ENCODE results near the gene PTCD2. TPM values are rescaled to one million over a fixed set of nuclear protein-coding genes. Genes with fewer than 3 reads are reported as not detected.

The PTCD2 gene
- total RNA-seq, 1 experiment from 2014 or later: 12.6 TPM

- DNase-seq (ENCODE audit: low read depth): no peak
Observed at GRCh38 chr5:72346398-72346797, 26.2 kb downstream of the PTCD2 start.

DNA sequence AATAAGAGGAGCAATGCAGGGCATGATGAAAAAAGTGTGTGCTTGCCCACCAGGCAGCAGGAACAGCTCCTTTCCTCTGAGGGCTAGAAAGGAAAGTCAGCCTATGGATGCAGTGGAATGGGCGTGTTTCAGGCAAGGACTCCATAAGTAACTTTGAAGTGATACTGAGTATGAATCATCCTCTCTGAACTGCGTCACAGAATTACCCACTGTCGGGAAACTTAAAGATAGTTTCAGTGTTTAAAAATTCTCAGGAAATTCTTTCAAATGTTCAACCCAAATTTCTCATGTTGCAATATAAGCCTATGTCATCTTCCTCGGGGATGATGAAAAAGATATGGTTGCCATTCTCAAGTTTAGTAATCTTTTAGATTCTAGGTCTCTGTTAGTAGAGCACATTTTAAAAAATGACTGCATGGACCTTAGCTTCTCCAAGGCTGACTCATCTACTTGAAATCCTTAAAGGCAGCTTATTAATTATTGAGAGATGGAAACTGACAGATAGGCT is 27.7 kb downstream of the PTCD2 start:
- DNase-seq (ENCODE audit: low read depth): peak; percentile 37

GRCh38 chr5:72351376-72351775 is 31.2 kb downstream of the PTCD2 start:
- DNase-seq (ENCODE audit: low read depth): no peak

- DNase-seq (ENCODE audit: low read depth): no peak
Observed at GRCh38 chr5:72352616-72353015, 32.4 kb downstream of the PTCD2 start.

- DNase-seq (ENCODE audit: low read depth): peak; percentile 21
Observed at GRCh38 chr5:72353046-72353445, 32.9 kb downstream of the PTCD2 start.

GRCh38 chr5:72355706-72356299 is 35.6 kb downstream of the PTCD2 start:
- DNase-seq (ENCODE audit: low read depth): peak; percentile 66

- DNase-seq (ENCODE audit: low read depth): no peak
Observed at GRCh38 chr5:72356361-72356760, 36.2 kb downstream of the PTCD2 start.

DNA sequence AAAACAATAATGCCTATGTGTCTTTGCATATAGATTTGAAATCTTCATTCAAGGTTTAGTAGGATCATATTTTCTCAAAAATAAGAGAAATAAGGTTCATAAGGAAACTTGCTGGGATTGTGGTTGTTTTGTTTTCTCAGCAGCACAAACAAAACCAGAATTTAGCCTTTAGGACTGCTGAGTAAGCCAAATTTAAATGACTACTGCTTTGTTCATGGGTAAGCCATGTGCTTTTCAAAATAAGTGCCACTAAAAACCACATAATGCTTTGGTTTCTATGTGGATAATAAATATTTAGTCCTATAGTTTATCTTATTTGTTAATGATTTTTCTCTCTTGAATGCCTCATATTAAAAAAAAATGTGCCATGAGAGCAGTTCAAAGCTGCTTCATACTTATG is 38.8 kb downstream of the PTCD2 start:
- no peak for DNase-seq (ENCODE audit: low read depth)

- no peak for DNase-seq (ENCODE audit: low read depth)
Observed at GRCh38 chr5:72359886-72360285, 39.7 kb downstream of the PTCD2 start.

DNA sequence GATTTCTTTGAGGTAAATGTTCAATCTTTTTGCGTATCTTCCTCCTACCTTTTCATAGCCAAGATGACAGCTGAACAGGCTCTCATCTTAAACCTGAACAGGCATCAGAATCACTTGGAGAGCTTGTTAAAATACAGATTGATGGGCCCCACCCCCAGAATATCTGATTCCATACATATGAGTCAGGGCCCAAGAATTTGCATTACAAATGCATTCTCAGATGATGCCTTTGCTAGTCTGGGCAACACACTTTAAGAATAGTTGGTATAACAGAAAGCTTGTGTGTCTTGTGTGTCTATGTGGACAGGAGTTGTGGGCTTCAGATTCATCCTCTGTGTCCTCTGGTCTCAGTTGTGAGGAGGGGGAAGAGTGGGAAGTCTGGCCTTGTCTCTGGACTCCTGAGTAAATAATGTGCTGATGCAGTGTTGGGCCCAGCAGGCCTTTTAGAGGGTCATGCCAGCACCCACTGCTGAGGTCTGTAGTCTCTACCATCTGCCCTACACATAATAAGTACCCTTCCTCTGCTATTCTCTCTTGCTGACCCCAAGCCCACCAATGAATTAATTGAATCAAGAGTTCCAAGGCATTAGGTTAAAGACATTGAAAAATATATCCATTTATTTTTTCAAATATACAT is 43.1 kb downstream of the PTCD2 start:
- peak; percentile 86 for DNase-seq (ENCODE audit: low read depth)

DNA sequence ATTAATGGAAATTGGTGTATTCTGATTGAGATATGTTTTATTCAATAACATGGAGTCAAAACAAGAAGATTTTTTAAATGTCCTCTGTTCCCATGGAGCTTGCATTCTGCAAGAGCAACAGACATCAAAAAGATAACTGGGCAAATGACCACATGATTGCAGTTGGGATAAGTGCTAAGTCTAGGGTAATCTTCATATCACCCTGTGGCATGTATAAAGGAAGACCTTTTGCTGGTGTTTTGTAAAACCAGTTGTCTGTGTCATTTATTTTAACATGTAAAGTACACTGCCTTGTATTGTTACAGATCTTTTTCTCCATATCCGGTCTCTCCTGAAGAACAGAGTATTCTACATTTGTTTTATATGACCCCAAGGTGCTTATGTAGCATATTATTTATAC is 44.0 kb downstream of the PTCD2 start:
- DNase-seq (ENCODE audit: low read depth): no peak

DNA sequence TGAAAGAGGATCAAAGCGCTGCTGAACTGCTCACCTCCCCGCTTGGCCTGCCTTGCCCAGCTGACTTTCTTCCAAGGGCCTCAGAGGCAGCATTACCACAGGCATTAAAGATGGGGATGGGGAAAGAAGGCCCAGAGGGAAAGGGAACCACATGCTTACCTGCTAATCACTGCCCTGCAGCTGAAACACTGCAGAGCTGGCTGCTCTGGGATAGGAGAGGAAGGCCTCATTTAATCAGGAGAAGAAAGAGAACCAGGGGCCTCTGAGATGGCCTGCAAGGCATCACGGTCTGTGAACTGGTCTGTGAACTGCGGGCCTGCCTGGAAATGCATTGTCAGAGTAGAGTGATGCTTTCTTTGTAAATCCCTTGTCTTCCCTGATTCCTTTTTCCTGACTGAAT is 44.8 kb downstream of the PTCD2 start:
- DNase-seq (ENCODE audit: low read depth): no peak

DNA sequence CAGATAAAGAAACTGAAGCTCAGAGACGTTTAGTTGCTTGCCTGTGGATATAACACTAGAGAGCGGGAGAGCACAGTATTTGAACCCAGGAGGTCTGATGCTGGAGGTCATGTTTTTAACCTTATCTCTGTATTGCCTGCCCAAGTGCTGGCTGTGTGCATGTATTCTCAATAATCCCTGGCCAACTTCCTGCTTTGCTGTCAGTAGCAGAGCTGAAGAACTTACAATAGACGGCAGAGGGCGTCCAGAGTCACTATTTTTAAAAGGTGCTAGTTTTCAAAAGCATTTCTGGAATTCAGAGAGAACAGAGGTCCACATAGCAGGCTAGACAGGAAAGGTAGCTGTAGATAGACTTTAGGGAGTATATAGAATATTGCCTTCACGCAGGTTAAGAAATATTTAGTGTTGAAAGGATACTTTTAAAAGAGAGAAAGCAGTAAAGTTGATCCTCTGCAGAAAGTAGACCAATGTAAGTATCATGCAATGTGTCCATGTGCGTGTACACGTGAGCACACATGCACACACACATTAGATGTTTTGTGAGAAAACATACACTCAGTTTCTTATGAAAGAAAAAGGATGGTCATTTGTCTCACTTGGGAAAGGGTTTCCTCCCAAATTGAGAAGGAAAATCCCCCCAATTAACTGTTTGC is 46.3 kb downstream of the PTCD2 start:
- DNase-seq (ENCODE audit: low read depth): peak; percentile 83

- peak; percentile 26 for DNase-seq (ENCODE audit: low read depth)
Observed at GRCh38 chr5:72368271-72368670, 48.1 kb downstream of the PTCD2 start.

- DNase-seq (ENCODE audit: low read depth): peak; percentile 73
Observed at GRCh38 chr5:72369301-72369700, 49.1 kb downstream of the PTCD2 start.

DNA sequence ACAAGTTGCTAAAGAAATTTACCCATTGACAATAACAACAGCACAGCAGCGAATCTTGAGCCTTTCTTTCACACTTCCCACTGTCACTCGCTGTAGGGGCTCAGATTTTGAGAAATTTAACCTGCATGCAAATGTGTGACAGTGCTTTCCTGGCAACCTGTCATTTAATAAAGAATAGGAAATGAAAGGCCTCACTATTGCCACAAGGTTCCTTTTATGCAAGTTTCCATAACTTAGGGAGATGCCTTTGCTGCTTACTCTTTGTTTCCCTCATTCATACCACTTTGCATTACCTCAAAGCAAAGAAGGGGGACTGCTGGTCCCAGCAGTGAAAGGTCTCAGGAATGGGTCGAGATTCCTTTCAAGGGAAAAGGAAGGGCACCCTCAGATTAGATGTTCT is 49.5 kb downstream of the PTCD2 start:
- DNase-seq (ENCODE audit: low read depth): no peak

DNA sequence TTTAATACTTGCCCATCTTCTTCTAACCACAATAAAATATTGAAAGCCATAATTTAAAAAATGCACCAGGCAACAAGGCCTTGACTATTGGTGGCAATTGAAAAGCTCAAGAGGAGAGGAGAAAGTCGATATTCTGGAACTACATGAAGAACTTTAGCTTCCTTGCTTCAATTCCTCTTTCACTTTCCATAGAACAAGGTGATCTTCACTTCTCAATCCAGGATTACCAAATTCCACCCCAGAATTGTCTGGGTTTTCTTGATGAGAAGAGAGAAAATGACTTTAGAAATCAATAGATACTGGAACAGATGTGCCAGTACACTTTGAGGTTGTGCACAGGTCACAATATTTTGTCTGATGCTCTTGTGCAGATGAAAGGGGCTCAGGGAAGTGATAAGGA is 52.2 kb downstream of the PTCD2 start:
- no peak for DNase-seq (ENCODE audit: low read depth)

DNA sequence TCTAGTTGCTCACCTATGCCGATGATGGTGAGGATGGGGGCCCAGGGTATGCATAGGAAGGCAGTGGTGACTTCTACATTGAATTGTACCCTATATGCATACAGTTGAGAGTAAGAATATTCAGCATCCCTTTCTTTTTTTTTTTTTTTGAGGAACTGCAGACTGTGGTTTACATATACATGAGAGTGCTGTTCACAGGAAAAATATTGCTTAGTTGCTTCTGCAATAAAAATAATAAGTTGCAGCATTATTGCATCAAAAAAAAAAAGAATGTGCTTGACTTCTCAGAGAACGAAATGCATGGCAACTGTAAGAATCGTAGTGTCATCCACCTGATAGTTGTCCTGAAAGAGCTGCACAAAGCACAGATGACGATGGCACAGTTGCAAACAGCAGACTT is 52.8 kb downstream of the PTCD2 start:
- no peak for DNase-seq (ENCODE audit: low read depth)

GRCh38 chr5:72374844-72375243 is 54.7 kb downstream of the PTCD2 start:
- DNase-seq (ENCODE audit: low read depth): no peak

GRCh38 chr5:72376381-72376780 is 56.2 kb downstream of the PTCD2 start:
- no peak for DNase-seq (ENCODE audit: low read depth)

DNA sequence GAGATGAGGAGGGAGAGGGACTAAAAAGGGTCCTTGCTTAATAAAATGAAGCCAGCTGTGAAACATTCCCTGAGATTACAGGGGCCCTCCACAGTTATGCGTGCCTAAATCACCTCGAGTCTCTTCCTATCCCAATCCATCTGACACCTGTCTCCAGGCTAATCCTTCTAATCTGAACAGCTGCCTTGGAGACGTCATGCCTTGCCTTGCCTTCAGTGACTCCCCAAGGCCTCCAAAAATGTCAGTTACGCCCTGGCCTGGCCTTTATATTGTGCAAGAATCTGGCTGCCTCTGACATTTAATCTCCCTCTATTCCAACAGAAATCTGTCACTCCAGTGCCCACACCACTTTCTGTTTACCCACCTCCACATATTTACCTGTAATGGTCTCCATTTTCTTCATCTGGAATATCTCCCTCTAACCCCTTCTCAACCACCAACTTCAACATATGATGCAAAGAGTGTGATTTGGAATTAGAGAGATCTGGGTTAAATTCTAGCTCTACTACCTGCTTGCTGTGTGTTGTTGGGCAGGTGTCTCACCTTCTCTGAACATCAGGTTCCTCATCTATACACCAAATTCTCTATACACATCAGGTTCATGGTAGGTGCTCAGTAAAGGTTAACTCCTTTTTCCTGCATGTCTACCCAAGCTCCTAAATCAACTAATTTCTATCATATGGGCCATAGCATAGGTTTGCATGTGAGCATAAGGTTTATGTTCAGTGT is 57.9 kb downstream of the PTCD2 start:
- no peak for DNase-seq (ENCODE audit: low read depth)

GRCh38 chr5:72378639-72379289 is 58.6 kb downstream of the PTCD2 start:
- peak; percentile 97 for DNase-seq (ENCODE audit: low read depth)
